Measurements from ENCODE around the gene TAT. TPM values are rescaled to one million over a fixed set of nuclear protein-coding genes. Genes with fewer than 3 reads are reported as not detected.
A peak's percentile ranks its signal among the peaks of the same experiment; 100 is the strongest.
"Not testable (repeated sequence)": the region's sequence is repeated elsewhere in the genome, so short reads cannot be mapped to it uniquely, and the experiment has no call there.

TAT gene
- total and polyA plus RNA-seq, 9 donors = 0.02 to 1.3 (median 0.34) TPM; not detected in 4

DNA sequence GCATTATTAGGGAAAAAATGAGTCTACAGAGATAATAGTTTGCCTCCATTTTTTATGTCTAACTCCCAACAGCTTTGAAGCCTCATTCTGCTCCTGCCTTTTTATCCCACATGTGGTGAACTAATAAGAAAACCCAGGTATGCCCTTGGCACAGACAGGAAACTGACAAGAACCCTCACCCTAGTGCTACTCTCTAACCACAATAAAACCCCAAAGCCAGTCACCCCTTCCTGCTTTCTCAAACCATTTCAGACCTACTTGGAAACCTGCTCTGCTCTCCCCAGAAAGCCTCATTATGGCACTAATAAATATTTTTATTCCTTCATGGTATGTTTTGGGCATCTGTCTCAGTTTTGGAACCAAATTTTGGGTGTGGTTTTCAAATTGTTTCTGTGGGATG lies 45.2 kb upstream of the TAT start:
- no peak for TF ChIP-seq POLR2A (IDR thresholded peaks at IDR 0.05)
- TF ChIP-seq, protein P1, sequence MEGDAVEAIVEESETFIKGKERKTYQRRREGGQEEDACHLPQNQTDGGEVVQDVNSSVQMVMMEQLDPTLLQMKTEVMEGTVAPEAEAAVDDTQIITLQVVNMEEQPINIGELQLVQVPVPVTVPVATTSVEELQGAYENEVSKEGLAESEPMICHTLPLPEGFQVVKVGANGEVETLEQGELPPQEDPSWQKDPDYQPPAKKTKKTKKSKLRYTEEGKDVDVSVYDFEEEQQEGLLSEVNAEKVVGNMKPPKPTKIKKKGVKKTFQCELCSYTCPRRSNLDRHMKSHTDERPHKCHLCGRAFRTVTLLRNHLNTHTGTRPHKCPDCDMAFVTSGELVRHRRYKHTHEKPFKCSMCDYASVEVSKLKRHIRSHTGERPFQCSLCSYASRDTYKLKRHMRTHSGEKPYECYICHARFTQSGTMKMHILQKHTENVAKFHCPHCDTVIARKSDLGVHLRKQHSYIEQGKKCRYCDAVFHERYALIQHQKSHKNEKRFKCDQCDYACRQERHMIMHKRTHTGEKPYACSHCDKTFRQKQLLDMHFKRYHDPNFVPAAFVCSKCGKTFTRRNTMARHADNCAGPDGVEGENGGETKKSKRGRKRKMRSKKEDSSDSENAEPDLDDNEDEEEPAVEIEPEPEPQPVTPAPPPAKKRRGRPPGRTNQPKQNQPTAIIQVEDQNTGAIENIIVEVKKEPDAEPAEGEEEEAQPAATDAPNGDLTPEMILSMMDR (IDR thresholded peaks at IDR 0.05) = no peak
- TF ChIP-seq EP300 (IDR thresholded peaks at IDR 0.05) = no peak
- H3K27me3 ChIP-seq = no peaks in the 10 kb centered on the region
- DNase-seq = no peak
- H3K4me1 ChIP-seq (ENCODE audit: insufficient read depth) = peaks cover 4% of the 10 kb centered on the region
- no peaks in the 10 kb centered on the region for H3K9me3 ChIP-seq
- no peaks in the 10 kb centered on the region for H3K36me3 ChIP-seq
- no peak overlapping the region for H3K27ac ChIP-seq
- intact Hi-C loops (cut with DNase I) = no loop called here
- no peak overlapping the region for H3K4me3 ChIP-seq

DNA sequence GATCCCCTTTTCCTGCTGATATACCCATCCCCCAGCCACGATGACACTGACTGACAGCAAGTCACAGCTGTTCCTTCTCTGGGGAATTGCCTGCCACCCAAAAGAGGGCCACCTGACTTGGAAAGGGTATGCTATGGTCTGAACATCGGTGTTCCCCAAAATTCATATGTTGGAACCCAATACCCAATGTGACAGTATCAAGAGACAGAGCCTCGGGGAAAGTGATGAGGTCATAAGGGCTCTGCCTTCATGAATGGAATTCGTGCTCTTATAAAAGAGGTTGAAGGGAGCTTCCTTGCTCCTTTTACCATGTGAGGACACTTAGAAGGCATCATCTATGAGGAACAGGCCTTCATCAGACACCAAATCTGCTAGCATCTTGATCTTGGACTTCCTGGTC lies 41.5 kb upstream of the TAT start:
- WGBS, 3 donors = 74 to 81% (median 76%) methylated on average over 4 of the region's 4 CpGs
- Histone ChIP-seq H3K27me3 (no peaks in the 10 kb centered on the region), H3K9me3 (no peaks in the 10 kb centered on the region), H3K36me3 (no peaks in the 10 kb centered on the region), H3K27ac (no peak overlapping the region), H3K4me1 (ENCODE audit: insufficient read depth) (no peaks in the 10 kb centered on the region), H3K4me3 (no peak overlapping the region)
- no peak for DNase-seq
- intact Hi-C loops (cut with DNase I) = loop anchor here in 2 of 4 donors (10.0 kb wide), 1 partner anchor 204 kb away; no protein-coding TSS in a partner anchor
- TF ChIP-seq POLR2A (IDR thresholded peaks at IDR 0.05) (no peak), EP300 (IDR thresholded peaks at IDR 0.05) (no peak)
- TF ChIP-seq, protein P1 (IDR thresholded peaks at IDR 0.05) = no peak

DNA sequence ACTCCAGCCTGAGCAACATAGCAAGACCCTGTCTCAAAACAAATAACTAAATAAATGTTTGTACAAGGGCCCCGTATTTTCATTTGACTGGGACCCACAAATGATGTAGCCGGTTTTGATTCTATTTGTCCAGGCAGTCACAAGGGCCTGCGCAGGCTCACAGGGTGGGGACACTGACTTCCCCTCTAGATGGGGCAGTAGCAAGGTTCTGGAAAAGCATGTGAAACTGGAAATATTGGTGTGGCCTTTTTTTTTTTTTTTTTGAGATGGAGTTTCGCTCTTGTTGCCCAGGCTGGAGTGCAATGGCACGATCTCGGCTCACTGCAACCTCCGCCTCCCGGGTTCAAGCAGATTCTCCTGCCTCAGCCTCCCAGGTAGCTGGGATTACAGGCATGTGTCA lies 38.1 kb upstream of the TAT start:
- H3K27me3 ChIP-seq; H3K36me3 ChIP-seq; H3K27ac ChIP-seq; DNase-seq; H3K4me3 ChIP-seq; H3K9me3 ChIP-seq; H3K4me1 ChIP-seq (ENCODE audit: insufficient read depth): not testable (repeated sequence)
- WGBS, 3 donors = 88 to 94% (median 89%) methylated on average over 8 of the region's 8 CpGs
- intact Hi-C loops (cut with DNase I) = loop anchor here in 2 of 4 donors (10.0 kb wide), 1 partner anchor 200 kb away; no protein-coding TSS in a partner anchor

DNA sequence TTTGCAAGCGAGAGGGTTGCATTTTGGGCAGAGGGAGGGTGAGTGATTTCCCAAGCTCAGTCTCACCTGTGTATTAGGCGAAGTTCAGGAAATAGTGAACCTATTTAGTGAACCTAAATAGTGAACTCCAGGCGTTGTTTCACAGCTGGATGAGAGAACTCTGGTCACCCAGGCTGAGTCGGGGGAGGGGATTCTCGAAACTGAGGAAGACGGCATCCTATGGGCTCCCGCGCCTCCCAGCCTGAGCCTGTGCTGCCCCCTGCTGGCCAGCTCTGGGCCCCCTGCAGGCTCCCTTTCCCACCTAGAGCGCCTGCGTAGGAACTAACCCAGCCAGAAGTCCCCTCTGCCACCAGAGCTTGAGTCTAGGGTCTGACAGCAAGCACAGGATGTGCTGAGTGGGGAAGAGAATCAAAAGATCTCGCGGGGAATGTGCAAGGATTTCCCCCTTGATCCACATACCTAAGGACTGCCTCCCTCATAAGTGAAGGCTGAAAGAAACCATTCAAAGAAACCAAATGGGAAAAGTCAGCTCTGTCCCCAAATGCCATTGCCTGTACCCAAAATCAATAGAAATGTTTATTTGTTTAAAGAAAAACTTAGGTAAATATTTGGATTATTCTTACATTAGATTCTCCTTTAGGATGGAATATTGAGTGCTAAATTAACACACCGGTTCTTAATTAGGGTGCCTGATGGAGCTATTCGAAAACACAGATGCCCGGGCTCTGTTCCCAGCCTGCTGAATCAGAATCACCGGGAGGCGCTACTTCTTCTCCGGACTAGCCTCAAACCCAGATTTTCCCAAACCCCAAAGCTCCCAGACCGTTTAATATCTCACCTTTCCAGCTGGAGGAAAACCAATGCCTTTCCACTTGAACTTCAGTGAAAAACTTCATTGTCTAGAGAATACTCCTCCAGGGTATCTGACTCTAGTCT lies 34.3 kb upstream of the TAT start:
- Histone ChIP-seq H3K4me3 (no peak overlapping the region), H3K4me1 (ENCODE audit: insufficient read depth) (no peaks in the 10 kb centered on the region), H3K27ac (no peak overlapping the region), H3K9me3 (no peaks in the 10 kb centered on the region), H3K36me3 (no peaks in the 10 kb centered on the region), H3K27me3 (no peaks in the 10 kb centered on the region)
- WGBS, 3 donors = 12 to 16% (median 12%) methylated on average over 19 of the region's 19 CpGs
- intact Hi-C loops (cut with DNase I) = loop anchor here in 2 of 4 donors (10.0 kb wide), 1 partner anchor 196 kb away; no protein-coding TSS in a partner anchor
- peak; percentile 33 to 78 (median 56) for DNase-seq
- TF ChIP-seq, protein P1 (IDR thresholded peaks at IDR 0.05) = peak; percentile 12 to 43 (median 20)
- no peak for TF ChIP-seq POLR2A (IDR thresholded peaks at IDR 0.05)
- no peak for TF ChIP-seq EP300 (IDR thresholded peaks at IDR 0.05)

DNA sequence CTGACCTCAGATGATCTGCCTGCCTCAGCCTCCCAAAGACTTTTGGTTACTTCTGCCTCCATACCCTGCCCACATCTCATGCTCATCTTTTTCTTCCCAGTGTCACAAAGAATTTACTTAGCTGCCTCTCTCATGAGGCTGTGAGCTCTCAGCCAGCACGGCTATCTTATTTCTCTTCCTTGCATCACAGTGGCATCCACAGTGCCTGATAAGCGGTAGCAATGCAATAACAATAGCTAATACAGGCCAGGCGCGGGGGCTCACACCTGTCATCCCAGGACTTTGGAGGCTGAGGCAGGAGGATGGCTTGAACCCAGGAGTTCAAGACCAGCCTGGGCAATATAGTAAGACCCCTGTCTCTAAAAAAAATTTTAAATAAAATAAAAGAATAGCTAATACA lies 33.6 kb upstream of the TAT start:
- H3K36me3 ChIP-seq = no peaks in the 10 kb centered on the region
- 56 to 82% (median 69%) methylated on average over 4 of the region's 4 CpGs for WGBS, 3 donors
- no peak for DNase-seq
- no peaks in the 10 kb centered on the region for H3K9me3 ChIP-seq
- no peak overlapping the region for H3K27ac ChIP-seq
- H3K4me1 ChIP-seq (ENCODE audit: insufficient read depth) = no peaks in the 10 kb centered on the region
- no peaks in the 10 kb centered on the region for H3K27me3 ChIP-seq
- TF ChIP-seq POLR2A (IDR thresholded peaks at IDR 0.05) = no peak
- TF ChIP-seq EP300 (IDR thresholded peaks at IDR 0.05) = no peak
- H3K4me3 ChIP-seq = no peak overlapping the region
- intact Hi-C loops (cut with DNase I) = loop anchor here in 2 of 4 donors (10.0 kb wide), 1 partner anchor 196 kb away; no protein-coding TSS in a partner anchor
